ENCODE results near the gene ASXL1. TPM values are rescaled to one million over a fixed set of nuclear protein-coding genes. Genes with fewer than 3 reads are reported as not detected.

The ASXL1 gene
- total and polyA plus RNA-seq, 9 of the 15 experiments (the other 6 are each of a cell fraction or from before 2014, with no cell fraction given), result 6.5 to 65.3 (median 32.3) TPM

GRCh38 chr20:32396646-32397160 lies 38.6 kb downstream of the ASXL1 start:
- Histone ChIP-seq H3K4me3 (no peak overlapping the region), H3K9me3 (replicated peaks; ENCODE audit: control insufficient read depth, insufficient read depth, low read depth, low read length) (no peaks in the 10 kb centered on the region), H4K20me1 (replicated peaks; ENCODE audit: control insufficient read depth, insufficient read depth, low read length) (no peaks in the 10 kb centered on the region), H3K27ac (ENCODE audit: extremely low read depth, low read depth, low read length) (no peak overlapping the region; the same call in 2 of the 3 replicates), H3K36me3 (ENCODE audit: control insufficient read depth, insufficient read depth, low read length) (peaks cover 15% of the 10 kb centered on the region), H3K9me1 (ENCODE audit: control insufficient read depth, insufficient read depth, low read length) (no peaks in the 10 kb centered on the region), H2AFZ (ENCODE audit: low read depth, low read length) (no peak overlapping the region), H3K79me2 (ENCODE audit: control insufficient read depth, insufficient read depth, low read length) (peaks cover 58% of the 10 kb centered on the region), H3K4me2 (ENCODE audit: insufficient read depth, low read length) (no peak overlapping the region), H3K9ac (ENCODE audit: insufficient read depth in 1 of 2, low read depth in 2 of 2, low read length in 2 of 2) (no peak overlapping the region), H3K4me1 (replicated peaks in 1 of 2; ENCODE audit: control insufficient read depth in 2 of 2, insufficient read depth in 2 of 2, low read length in 2 of 2) (peaks cover 7 to 8% of the 10 kb centered on the region in 2 experiments; a peak in 4 of 5 replicates), H3K27me3 (ENCODE audit: control insufficient read depth in 2 of 2, insufficient read depth in 2 of 2, low read length in 2 of 2) (no peaks in the 10 kb centered on the region)
- ChIA-PET POLR2A (interaction anchor here (0.6 to 1.8 kb wide), 2 partner anchors 12 to 38 kb away, joined by 4 to 6 read pairs; no protein-coding TSS in a partner anchor), CTCF (ENCODE audit: low intra/inter-chr PET ratio) (interaction anchor here (0.6 kb wide), 1 partner anchor 256 kb away, joined by 3 read pairs; no protein-coding TSS in a partner anchor)
- FAIRE-seq (no peak), ATAC-seq (no peak), DNase-seq (ENCODE audit: extremely low read depth in 1 of 4, low spot score in 3 of 4) (no peak)
- in situ Hi-C loops (cut with MboI) (no loop called here), intact Hi-C loops (cut with micrococcal nuclease) (loop anchor here (2.0 kb wide), 1 partner anchor 38 kb away; the partner anchor contains the start of gene ASXL1)
- 87% methylated on average over 3 of the region's 3 CpGs for WGBS (ENCODE audit: insufficient coverage, low coverage, missing lambda C conversion rate)
- no peak for TF ChIP-seq CTCF (IDR thresholded peaks at IDR 0.05 in 2 of 3, conservative IDR thresholded peaks at IDR 0.05 in 1 of 3; ENCODE audit: insufficient read depth in 2 of 3, low read depth in 1 of 3, low read length in 3 of 3)
- no peak for TF ChIP-seq YY1 (IDR thresholded peaks at IDR 0.05; ENCODE audit: borderline replicate concordance in 1 of 3, control insufficient read depth in 1 of 3, extremely low read depth in 1 of 3, insufficient read depth in 3 of 3, insufficient read length in 1 of 3, insufficient replicate concordance in 2 of 3, low read depth in 1 of 3, low read length in 2 of 3)
- no peak for TF ChIP-seq ATF3 (IDR thresholded peaks at IDR 0.05)
- TF ChIP-seq ATF3 (CRISPR knock-in tag; conservative IDR thresholded peaks at IDR 0.05), result no peak
- TF ChIP-seq STAG1 (CRISPR knock-in tag; IDR thresholded peaks at IDR 0.05; ENCODE audit: borderline replicate concordance), result no peak
- no peak for TF ChIP-seq THRA (IDR thresholded peaks at IDR 0.05)
- TF ChIP-seq MBD1 (CRISPR knock-in tag; IDR thresholded peaks at IDR 0.05), result no peak
- BruUV-seq (replicated peaks), result no TSS peak
